Stimulated activated CD4-positive, alpha-beta T cell treated with anti-CD3 and anti-CD28 coated beads, Interleukin-4, amount 100 ng/mL, for 4 hours (primary cell): Measurements from ENCODE around the gene PRKCA.

Source experiments
- DNase-seq, 2 experiments: peaks; one replicate each; pipeline ENCODE4 v3.0.0-alpha.2; 2020

Gene PRKCA

DNA sequence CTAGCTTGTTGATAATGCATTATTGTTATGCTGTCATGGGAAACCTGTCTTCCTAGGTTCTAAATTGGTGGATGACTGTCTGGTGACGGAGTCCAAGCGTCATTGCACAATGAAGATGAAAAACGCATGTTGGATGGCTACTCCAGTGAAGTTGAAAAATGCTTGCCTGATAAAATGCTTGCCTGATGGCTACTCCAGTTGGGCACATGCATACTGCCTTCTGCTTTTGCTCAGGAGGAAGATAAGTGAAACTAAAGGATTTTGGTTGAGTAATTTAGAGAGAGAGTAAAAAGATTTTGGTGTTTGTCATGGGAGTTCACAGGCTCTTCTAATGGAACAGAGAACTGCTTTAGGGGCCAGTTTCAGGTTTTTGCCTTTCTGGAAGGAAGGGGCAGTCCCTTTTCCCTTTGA lies 118.6 kb downstream of the PRKCA start:
- no peak for DNase-seq

DNA sequence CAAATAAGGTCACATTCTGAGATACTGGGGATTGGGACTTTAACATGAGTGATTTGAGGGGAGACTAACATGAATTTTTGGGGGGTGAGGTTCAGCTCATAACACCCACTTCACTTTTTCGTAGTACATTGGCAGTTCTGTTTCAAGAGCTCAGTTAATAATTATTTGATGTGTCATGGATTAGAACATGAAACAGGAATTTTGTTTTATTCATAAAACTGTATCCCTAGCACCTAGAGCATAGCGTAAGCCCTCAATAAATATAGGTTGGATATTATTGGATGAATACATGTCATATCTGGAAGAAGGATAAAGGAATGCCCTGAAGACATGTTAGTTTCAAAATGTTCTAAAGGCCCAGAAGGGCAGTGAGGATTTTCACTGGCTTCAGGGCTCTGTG lies 119.8 kb downstream of the PRKCA start:
- DNase-seq: no peak

DNA sequence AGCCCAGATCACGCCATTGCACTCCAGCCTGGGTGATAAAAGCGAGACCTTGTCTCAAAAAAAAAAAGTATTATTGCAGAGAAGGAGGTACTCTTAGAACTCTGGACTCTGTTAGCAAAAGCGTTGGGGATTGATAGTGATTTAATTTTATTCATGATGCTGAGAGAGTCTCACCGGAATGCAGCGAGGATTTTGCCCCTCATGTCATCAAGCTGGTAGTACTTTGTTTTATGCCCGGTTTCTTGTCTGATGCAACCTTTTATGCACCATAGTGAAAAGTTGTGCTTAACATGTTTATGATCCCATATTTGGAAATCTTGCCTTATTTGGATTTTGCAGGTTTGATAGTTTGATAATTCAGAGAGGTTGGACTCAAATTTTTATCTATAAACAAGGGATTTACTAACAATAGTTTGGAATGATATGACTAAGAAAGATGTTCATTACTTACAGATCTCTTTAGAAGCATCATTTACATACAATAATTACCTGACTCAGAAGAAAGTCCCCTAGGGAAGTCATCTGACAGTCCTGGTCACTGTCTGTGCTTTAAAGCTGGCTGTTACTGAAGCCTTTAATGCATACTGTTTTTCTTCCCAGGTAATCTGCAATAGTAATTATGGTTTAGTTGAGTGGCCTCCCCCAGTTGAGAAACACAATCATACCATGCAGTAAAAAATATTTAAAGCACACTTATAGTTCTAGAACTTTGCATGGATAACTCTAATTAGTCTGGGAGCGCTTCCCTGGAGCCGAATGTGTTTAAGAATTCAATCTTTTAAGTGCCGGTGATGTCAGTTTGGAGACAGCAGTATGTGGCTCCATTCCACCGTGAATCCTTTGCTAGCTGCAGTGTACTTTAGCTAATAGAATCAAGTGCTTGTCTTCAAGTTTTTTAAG lies 120.9 kb downstream of the PRKCA start:
- no peak for DNase-seq

- no peak for DNase-seq
Measured at GRCh38 chr17:66425756-66426396, 123.5 kb downstream of the PRKCA start.

- peak in 1 of 2 experiments; percentile 45 for DNase-seq
Measured at GRCh38 chr17:66426397-66427033, 124.1 kb downstream of the PRKCA start.

- no peak for DNase-seq
Measured at GRCh38 chr17:66427134-66427533, 124.7 kb downstream of the PRKCA start.

- DNase-seq: no peak
Measured at GRCh38 chr17:66429680-66430079, 127.3 kb downstream of the PRKCA start.

GRCh38 chr17:66430846-66431795 lies 128.7 kb downstream of the PRKCA start:
- no peak for DNase-seq

GRCh38 chr17:66431910-66432309 lies 129.5 kb downstream of the PRKCA start:
- DNase-seq: no peak

GRCh38 chr17:66432411-66432957 lies 130.1 kb downstream of the PRKCA start:
- DNase-seq: no peak

- no peak for DNase-seq
Measured at GRCh38 chr17:66432996-66433551, 130.7 kb downstream of the PRKCA start.

DNA sequence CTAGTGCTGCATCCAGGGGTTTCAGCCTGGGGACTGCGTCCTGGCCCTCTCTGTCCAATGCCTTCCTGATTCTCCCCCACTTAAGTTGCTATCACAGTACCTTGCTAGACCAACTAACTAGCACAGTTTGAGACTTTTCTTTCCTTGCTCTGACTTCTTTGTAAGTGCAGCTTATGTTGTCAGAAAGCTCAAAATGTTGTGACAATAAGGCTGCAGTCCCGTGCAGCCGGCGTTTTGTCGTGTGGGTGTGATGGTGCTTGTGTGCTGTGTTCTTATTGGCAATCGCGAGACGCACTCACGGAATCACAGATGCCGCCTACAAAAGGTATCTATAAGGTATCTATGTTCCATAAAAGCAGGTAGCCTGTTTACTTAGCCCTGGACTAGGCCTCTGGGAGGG lies 132.8 kb downstream of the PRKCA start:
- no peak for DNase-seq

DNA sequence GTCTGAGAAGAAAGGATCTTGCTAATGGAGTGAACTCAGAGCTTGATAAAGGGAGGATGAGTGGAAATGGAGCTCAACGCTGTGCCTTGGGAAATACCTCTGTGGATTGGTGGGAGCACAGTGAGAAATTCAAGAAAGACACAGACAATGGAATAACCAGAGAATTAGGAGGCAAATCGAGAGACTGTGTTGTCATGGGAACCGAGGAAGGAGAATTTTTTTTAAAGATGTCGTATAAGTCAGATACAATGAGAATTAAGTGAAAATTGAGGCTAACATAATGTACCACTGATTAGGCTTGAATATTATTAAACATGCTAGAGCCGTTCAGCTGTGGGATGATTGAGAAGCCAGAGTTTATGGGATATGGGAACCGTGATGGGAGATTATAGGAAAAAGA lies 134.2 kb downstream of the PRKCA start:
- no peak for DNase-seq

- peak; percentile 3 to 17 for DNase-seq
Measured at GRCh38 chr17:66437476-66438026, 135.1 kb downstream of the PRKCA start.

DNA sequence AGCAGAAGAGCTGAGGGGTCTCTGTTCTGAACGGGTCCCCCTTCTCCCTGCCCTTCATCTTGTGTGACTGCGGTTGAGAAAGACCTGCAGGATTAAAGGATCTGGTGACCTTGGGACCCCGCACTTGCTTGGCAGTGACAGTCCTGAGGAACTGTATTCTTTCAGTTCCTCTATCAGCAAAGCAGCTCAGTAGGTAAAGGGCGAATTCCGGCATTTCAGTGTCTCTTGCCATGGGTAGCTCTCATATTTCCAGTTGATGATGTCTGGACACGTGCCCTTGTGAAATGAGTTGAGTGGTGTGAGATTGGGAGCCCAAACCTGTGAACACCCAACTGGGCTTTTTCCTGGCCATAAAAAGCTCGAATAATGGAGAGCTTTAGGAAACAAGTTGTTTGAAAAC lies 135.7 kb downstream of the PRKCA start:
- no peak for DNase-seq

GRCh38 chr17:66441101-66441661 lies 138.8 kb downstream of the PRKCA start:
- no peak for DNase-seq

- DNase-seq: no peak
Measured at GRCh38 chr17:66443166-66443565, 140.8 kb downstream of the PRKCA start.

DNA sequence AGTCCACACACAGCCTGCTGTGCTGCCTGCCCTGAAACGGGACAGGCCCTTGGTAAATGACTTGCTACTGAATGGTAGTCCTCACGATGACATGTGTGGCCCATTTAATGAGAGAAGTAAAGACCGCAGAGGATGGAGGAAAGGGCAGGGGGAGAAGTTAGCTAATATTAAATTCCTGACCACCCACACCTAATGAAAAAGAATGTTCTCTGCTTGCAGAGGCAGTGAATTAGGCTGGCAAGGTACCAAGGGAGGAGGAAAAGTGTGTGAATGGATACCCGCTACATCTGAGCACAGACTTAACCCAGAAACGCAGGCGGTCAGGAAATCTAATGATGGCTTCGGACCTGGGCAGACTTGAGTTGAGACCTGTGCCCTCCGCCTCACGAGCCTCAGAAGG lies 141.2 kb downstream of the PRKCA start:
- no peak for DNase-seq

DNA sequence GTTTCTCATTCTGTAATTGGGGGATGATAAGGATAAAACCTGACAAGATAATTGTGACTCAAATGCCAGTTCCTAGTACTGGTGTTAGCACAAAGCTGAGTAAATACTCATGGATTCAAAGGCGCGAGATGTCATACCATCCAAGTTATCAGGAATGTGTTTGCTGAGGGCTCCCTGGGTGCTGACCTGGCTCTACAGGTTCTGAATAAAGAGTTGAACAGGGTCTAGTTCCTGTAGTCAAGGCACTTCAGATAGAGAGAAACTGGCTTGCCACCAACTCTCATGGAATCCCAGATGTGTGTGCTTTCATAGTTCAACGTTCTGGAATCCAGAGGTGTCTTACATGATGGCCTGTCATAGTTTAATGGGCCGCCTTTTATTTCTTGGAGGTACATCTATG lies 141.6 kb downstream of the PRKCA start:
- no peak for DNase-seq

DNA sequence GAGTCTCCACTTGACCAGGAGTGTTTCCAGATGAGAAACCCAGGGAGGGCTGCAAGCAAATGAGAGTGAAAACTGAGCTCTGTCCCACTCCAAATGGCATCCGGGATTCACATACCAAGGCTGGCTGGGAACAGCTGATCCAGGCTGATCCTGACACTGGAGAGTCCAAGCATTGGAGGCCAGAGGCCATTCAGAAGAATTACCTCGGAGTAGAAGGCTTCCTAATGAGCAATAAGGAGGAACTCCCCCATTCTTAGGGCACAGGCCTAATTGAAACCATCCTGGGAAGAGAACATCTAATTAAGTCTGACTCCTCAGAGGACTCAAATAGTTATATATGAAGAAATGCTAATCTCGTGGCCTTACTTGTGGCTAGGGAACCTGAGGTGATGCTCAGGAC lies 142.8 kb downstream of the PRKCA start:
- DNase-seq: no peak

DNA sequence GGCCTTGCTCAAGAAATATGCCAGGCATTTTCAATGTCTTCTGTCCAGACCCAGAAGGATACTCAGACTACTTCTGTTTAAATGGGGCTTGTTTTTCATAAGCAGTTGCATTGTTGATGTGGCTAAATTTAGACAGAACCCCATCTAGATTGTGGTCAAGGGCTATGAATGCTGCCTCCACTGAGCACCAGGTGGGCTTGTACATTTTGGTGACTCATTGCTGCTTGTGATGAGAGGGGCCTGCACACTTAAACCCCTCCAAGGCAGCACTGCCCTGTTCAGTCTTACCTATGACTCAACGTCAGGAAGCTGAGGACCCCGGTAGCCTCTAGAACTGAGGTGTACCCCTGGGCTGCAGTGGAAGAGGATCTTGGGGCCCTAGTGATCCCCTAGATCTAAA lies 144.0 kb downstream of the PRKCA start:
- DNase-seq: no peak
